H9 (cell line): ENCODE data around the gene NDUFS2. TPM values are rescaled to one million over a fixed set of nuclear protein-coding genes. Genes with fewer than 3 reads are reported as not detected.

ENCODE experiments used
- DNase-seq: peaks from one replicate; pipeline ENCODE4 v3.0.0-alpha.2; 2017
- H2AFZ ChIP-seq: one replicate; pipeline ENCODE4 v1.6.1; 2013; ENCODE audit warnings: mild to moderate bottlenecking, low read length, control low read depth, moderate library complexity
- H2AK5ac ChIP-seq: 2 replicates; pipeline ENCODE4 v1.6.1; 2013; ENCODE audit warnings: low read length, control low read depth, mixed read lengths; ENCODE audit not compliant: insufficient read length
- H2BK120ac ChIP-seq: one replicate; pipeline ENCODE4 v1.6.1; 2013; ENCODE audit warnings: low read depth, mild to moderate bottlenecking, low read length, control low read depth, inconsistent platforms; ENCODE audit not compliant: poor library complexity, severe bottlenecking
- H2BK12ac ChIP-seq: 2 replicates; pipeline ENCODE4 v1.6.1; 2013; ENCODE audit warnings: low read length, control low read depth, mixed read lengths, low read depth; ENCODE audit not compliant: insufficient read length
- H2BK15ac ChIP-seq: 2 replicates; pipeline ENCODE4 v1.6.1; 2013; ENCODE audit warnings: low read depth, low read length, control low read depth
- H2BK20ac ChIP-seq: one replicate; pipeline ENCODE4 v1.6.1; 2013; ENCODE audit warnings: low read depth, mild to moderate bottlenecking, low read length, control low read depth, inconsistent platforms; ENCODE audit not compliant: poor library complexity, severe bottlenecking
- H2BK5ac ChIP-seq: 2 replicates; pipeline ENCODE4 v1.6.1; 2013; ENCODE audit warnings: low read length, control low read depth, mixed read lengths; ENCODE audit not compliant: insufficient read length
- H3K14ac ChIP-seq: 2 replicates; pipeline ENCODE4 v1.6.1; 2013; ENCODE audit warnings: low read length, control low read depth; ENCODE audit not compliant: insufficient read depth
- H3K18ac ChIP-seq: 2 replicates; pipeline ENCODE4 v1.6.1; 2013; ENCODE audit warnings: low read depth, mild to moderate bottlenecking, mixed read lengths, low read length, control low read depth; ENCODE audit not compliant: insufficient read length
- H3K23ac ChIP-seq: 2 replicates; pipeline ENCODE4 v1.6.1; 2013; ENCODE audit warnings: low read length, control low read depth, mixed read lengths, low read depth; ENCODE audit not compliant: insufficient read length
- H3K23me2 ChIP-seq: 2 replicates; pipeline ENCODE4 v1.6.1; 2013; ENCODE audit warnings: low read depth, mild to moderate bottlenecking, mixed read lengths, low read length, control low read depth; ENCODE audit not compliant: insufficient read length, poor library complexity, severe bottlenecking
- H3K27ac ChIP-seq: 2 replicates; pipeline ENCODE4 v1.5.1; 2013; ENCODE audit warnings: low read length, control low read depth, mixed read lengths, low read depth; ENCODE audit not compliant: insufficient read length
- H3K27me3 ChIP-seq: 2 replicates; pipeline ENCODE4 v1.6.1; 2013; ENCODE audit warnings: low read length, control low read depth, inconsistent platforms; ENCODE audit not compliant: insufficient read depth
- H3K4ac ChIP-seq: 2 replicates; pipeline ENCODE4 v1.6.1; 2013; ENCODE audit warnings: low read depth, mild to moderate bottlenecking, control low read depth, inconsistent platforms, low read length, moderate library complexity
- H3K4me1 ChIP-seq: 2 replicates; pipeline ENCODE4 v1.6.1; 2013; ENCODE audit warnings: low read length, control low read depth, inconsistent platforms; ENCODE audit not compliant: insufficient read depth
- H3K4me2 ChIP-seq: 2 replicates; pipeline ENCODE4 v1.6.1; 2013; ENCODE audit warnings: low read length, control low read depth, mixed read lengths; ENCODE audit not compliant: insufficient read length, insufficient read depth
- H3K56ac ChIP-seq: 2 replicates; pipeline ENCODE4 v1.6.1; 2013; ENCODE audit warnings: low read depth, mild to moderate bottlenecking, mixed read lengths, low read length, control low read depth; ENCODE audit not compliant: insufficient read length
- H3K79me1 ChIP-seq: 2 replicates; pipeline ENCODE4 v1.6.1; 2013; ENCODE audit warnings: low read depth, mild to moderate bottlenecking, moderate library complexity, low read length, control low read depth, inconsistent platforms; ENCODE audit not compliant: insufficient read depth, poor library complexity, severe bottlenecking
- H3K79me2 ChIP-seq: 2 replicates; pipeline ENCODE4 v1.6.1; 2013; ENCODE audit warnings: low read length, control low read depth, inconsistent platforms; ENCODE audit not compliant: insufficient read depth
- H3K9ac ChIP-seq: 2 replicates; pipeline ENCODE4 v1.6.1; 2013; ENCODE audit warnings: low read length, control low read depth, mixed read lengths; ENCODE audit not compliant: insufficient read length; ENCODE audit errors: extremely low read depth
- H3K9me3 ChIP-seq: one replicate; pipeline ENCODE4 v1.6.1; 2013; ENCODE audit warnings: low read depth, low read length, inconsistent platforms; ENCODE audit not compliant: control insufficient read depth
- H3T11ph ChIP-seq: one replicate; pipeline ENCODE4 v1.6.1; 2013; ENCODE audit warnings: mild to moderate bottlenecking, low read length, control low read depth, inconsistent platforms
- H4K20me1 ChIP-seq: one replicate; pipeline ENCODE4 v1.6.1; 2013; ENCODE audit not compliant: control insufficient read depth, insufficient read length, insufficient read depth
- H4K5ac ChIP-seq: 2 replicates; pipeline ENCODE4 v1.6.1; 2013; ENCODE audit warnings: low read depth, mild to moderate bottlenecking, mixed read lengths, low read length, control low read depth; ENCODE audit not compliant: insufficient read length
- H4K8ac ChIP-seq: replicated peaks from 2 replicates; pipeline ENCODE4 v1.6.1; 2013; ENCODE audit warnings: low read length, control low read depth, mixed read lengths, low read depth; ENCODE audit not compliant: insufficient read length
- H4K91ac ChIP-seq: 2 replicates; pipeline ENCODE4 v1.6.1; 2013; ENCODE audit warnings: low read depth, mild to moderate bottlenecking, moderate library complexity, mixed read lengths, low read length, control low read depth; ENCODE audit not compliant: insufficient read length
- H3K27ac Mint-ChIP-seq, 3 experiments: 2 replicates in 2 of 3; 3 replicates in 1 of 3; pipeline ENCODE4 v1.8.0; 2020 to 2021; ENCODE audit warnings: mixed read lengths in 3 of 3, mild to moderate bottlenecking in 1 of 3, moderate library complexity in 1 of 3
- H3K27me3 Mint-ChIP-seq: 2 replicates; pipeline ENCODE4 v1.8.0; 2021; ENCODE audit warnings: low read depth, mild to moderate bottlenecking, moderate library complexity, mixed read lengths
- H3K36me3 Mint-ChIP-seq, 3 experiments: 2 replicates in 2 of 3; 3 replicates in 1 of 3; pipeline ENCODE4 v1.8.0; 2020 to 2021; ENCODE audit warnings: low read depth in 3 of 3, mixed read lengths in 3 of 3; ENCODE audit not compliant: insufficient read depth in 1 of 3
- H3K4me1 Mint-ChIP-seq, 2 experiments: 2 replicates each; pipeline ENCODE4 v1.8.0; 2020; ENCODE audit warnings: mixed read lengths in 2 of 2
- H3K4me3 Mint-ChIP-seq, 2 experiments: 2 replicates in 1 of 2; 3 replicates in 1 of 2; pipeline ENCODE4 v1.8.0; 2020 to 2021; ENCODE audit warnings: mild to moderate bottlenecking in 2 of 2, mixed read lengths in 2 of 2, moderate library complexity in 1 of 2
- H3K9me3 Mint-ChIP-seq, 2 experiments: 2 replicates in 1 of 2; 3 replicates in 1 of 2; pipeline ENCODE4 v1.8.0; 2020; ENCODE audit warnings: mild to moderate bottlenecking in 2 of 2, mixed read lengths in 2 of 2, moderate library complexity in 1 of 2
- WGBS: extraction: QIAGEN DNeasy Blood & Tissue Kit; methylation state at CpG from one replicate; pipeline ENCODE4 v1.1.7; 2013; ENCODE audit warnings: missing lambda C conversion rate, low lambda C conversion rate, mixed read lengths; ENCODE audit not compliant: insufficient read length; ENCODE audit errors: extremely low coverage; 5-methylcytosine and 5-hydroxymethylcytosine counted together
- total RNA-seq: library from RNA; stranded (reverse); gene quantifications from 2 replicates; pipeline ENCODE4 v1.2.1, GENCODE V29; 2021
- TF ChIP-seq, protein P1 (sequence below): fragments of 200-600 bp; sonication (generic); conservative IDR thresholded peaks from 3 replicates; pipeline ENCODE4 v1.8.0; 2021; ENCODE audit warnings: antibody characterized with exemption, mild to moderate bottlenecking

Gene NDUFS2
- total RNA-seq, 1 experiment from 2014 or later, result 84.5 TPM

DNA sequence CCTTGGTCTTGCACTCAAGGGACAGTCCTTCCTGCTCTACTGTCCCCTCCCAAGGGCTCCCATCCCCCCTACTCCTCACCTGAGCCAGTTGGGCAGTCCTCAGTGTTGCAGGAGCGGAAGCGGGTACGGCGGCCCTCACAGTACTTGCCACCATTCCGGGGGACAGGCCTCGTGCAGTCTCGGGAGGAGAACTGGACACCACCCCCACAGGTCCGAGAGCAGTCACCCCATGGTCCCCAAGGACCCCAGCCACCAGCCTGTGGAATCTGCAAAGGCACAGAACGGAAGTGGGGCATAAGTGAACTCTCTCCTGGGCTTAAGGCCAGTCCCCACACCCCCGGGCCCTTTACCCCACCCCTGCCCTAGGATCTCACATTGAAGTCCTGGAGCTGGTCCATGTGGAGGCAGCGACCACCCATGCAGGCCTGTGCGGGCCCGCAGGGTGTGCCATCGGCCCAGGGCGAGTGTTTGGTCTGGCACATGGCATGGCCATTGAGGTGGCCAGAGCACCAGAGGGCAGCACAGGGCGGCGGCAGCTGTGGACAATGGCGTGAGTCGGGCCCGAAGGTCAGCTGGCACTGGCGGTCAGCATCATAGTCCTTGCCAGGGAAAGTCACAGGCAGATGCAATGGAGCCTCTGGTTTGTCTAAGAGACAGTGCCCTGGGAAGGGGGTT is 8.5 kb upstream of the NDUFS2 start:
- Histone ChIP-seq H3K23me2 (peaks cover 4% of the 10 kb centered on the region), H3K56ac (no peak overlapping the region), H2BK5ac (no peak overlapping the region), H3K79me1 (no peaks in the 10 kb centered on the region), H4K91ac (no peak overlapping the region), H4K8ac (no peak overlapping the region), H3K23ac (no peak overlapping the region), H3K27ac (no peak overlapping the region), H3K18ac (no peak overlapping the region), H2BK20ac (no peak overlapping the region), H3K4me2 (no peak overlapping the region), H2BK15ac (no peak overlapping the region), H3K27me3 (no peaks in the 10 kb centered on the region), H3K79me2 (no peaks in the 10 kb centered on the region), H4K20me1 (no peaks in the 10 kb centered on the region), H3T11ph (no peak overlapping the region), H2BK120ac (no peak overlapping the region), H3K9ac (no peak overlapping the region), H3K14ac (no peak overlapping the region), H2AK5ac (no peak overlapping the region), H3K4ac (no peak overlapping the region), H3K4me1 (peaks cover 6% of the 10 kb centered on the region; the same call in 1 of the 2 replicates), H2BK12ac (no peak overlapping the region), H3K9me3 (no peaks in the 10 kb centered on the region), H2AFZ (no peak overlapping the region), H4K5ac (no peak overlapping the region)
- TF ChIP-seq, protein P1, sequence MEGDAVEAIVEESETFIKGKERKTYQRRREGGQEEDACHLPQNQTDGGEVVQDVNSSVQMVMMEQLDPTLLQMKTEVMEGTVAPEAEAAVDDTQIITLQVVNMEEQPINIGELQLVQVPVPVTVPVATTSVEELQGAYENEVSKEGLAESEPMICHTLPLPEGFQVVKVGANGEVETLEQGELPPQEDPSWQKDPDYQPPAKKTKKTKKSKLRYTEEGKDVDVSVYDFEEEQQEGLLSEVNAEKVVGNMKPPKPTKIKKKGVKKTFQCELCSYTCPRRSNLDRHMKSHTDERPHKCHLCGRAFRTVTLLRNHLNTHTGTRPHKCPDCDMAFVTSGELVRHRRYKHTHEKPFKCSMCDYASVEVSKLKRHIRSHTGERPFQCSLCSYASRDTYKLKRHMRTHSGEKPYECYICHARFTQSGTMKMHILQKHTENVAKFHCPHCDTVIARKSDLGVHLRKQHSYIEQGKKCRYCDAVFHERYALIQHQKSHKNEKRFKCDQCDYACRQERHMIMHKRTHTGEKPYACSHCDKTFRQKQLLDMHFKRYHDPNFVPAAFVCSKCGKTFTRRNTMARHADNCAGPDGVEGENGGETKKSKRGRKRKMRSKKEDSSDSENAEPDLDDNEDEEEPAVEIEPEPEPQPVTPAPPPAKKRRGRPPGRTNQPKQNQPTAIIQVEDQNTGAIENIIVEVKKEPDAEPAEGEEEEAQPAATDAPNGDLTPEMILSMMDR, result no peak
- Mint-ChIP-seq H3K4me3 (no peak overlapping the region), H3K27ac (peak overlapping the region in 1 of 3 experiments; percentile 31; a peak in 2 of 7 replicates), H3K4me1 (peaks cover 28 to 33% of the 10 kb centered on the region in 2 experiments), H3K27me3 (no peaks in the 10 kb centered on the region), H3K36me3 (peaks cover 0 to 29% (median 16%) of the 10 kb centered on the region in 3 experiments; a peak in 4 of 7 replicates), H3K9me3 (no peaks in the 10 kb centered on the region)
- no CpG with 5 or more reads among the region's 21 CpGs for WGBS
- DNase-seq, result no peak
